CD4-positive, alpha-beta T cell treated with Interleukin-1 beta for 1 hour (primary cell): ENCODE results near the gene GRIN1.
"Not testable (repeated sequence)": the region's sequence is repeated elsewhere in the genome, so short reads cannot be mapped to it uniquely, and the experiment has no call there.

ENCODE experiments used
- DNase-seq, 2 donors: peaks; one replicate each; pipeline ENCODE4 v3.0.0-alpha.2; 2020 to 2022

Gene GRIN1

GRCh38 chr9:137111788-137112563 lies 27.0 kb upstream of the GRIN1 start:
- DNase-seq: no peak

GRCh38 chr9:137112564-137113384 lies 26.2 kb upstream of the GRIN1 start:
- no peak for DNase-seq

- DNase-seq: peak; percentile 19 to 31
Observed at GRCh38 chr9:137113385-137114159, 25.4 kb upstream of the GRIN1 start.

- no peak for DNase-seq
Observed at GRCh38 chr9:137114220-137114612, 24.7 kb upstream of the GRIN1 start.

- peak; percentile 76 to 80 for DNase-seq
Observed at GRCh38 chr9:137114613-137115393, 24.2 kb upstream of the GRIN1 start, which contains the start of gene DPP7. Gene DPP7, minus strand, starts transcription at chr9:137114733. Its CDS starts 20 bp downstream, at chr9:137114713.

- DNase-seq: no peak
Observed at GRCh38 chr9:137115394-137116026, 23.4 kb upstream of the GRIN1 start.

GRCh38 chr9:137116027-137116507 lies 22.9 kb upstream of the GRIN1 start:
- no peak for DNase-seq

- DNase-seq: no peak
Observed at GRCh38 chr9:137116728-137117127, 22.2 kb upstream of the GRIN1 start.

- no peak for DNase-seq
Observed at GRCh38 chr9:137117269-137117731, 21.7 kb upstream of the GRIN1 start.

- DNase-seq: not testable (repeated sequence)
Observed at GRCh38 chr9:137118092-137118603, 20.8 kb upstream of the GRIN1 start.

GRCh38 chr9:137121927-137122795 lies 16.8 kb upstream of the GRIN1 start:
- not testable (repeated sequence) for DNase-seq

GRCh38 chr9:137122796-137123467 lies 16.0 kb upstream of the GRIN1 start:
- not testable (repeated sequence) for DNase-seq

GRCh38 chr9:137123468-137123837 lies 15.5 kb upstream of the GRIN1 start:
- DNase-seq: no peak

- DNase-seq: not testable (repeated sequence)
Observed at GRCh38 chr9:137123952-137124462, 14.9 kb upstream of the GRIN1 start.

- DNase-seq: no peak
Observed at GRCh38 chr9:137126786-137127185, 12.2 kb upstream of the GRIN1 start.

GRCh38 chr9:137127301-137128157 lies 11.4 kb upstream of the GRIN1 start:
- DNase-seq: peak; percentile 48 to 58

GRCh38 chr9:137128158-137128861 lies 10.6 kb upstream of the GRIN1 start:
- peak in 1 of 2 donors; percentile 19 for DNase-seq
